GM21360 (cell line): Measurements from ENCODE around the gene SEMA4D.
A peak's percentile ranks its signal among the peaks of the same experiment; 100 is the strongest.
"Not testable (repeated sequence)": the region's sequence is repeated elsewhere in the genome, so short reads cannot be mapped to it uniquely, and the experiment has no call there.

Experiments
- ATAC-seq: cut with Tn5 transposase; IDR thresholded peaks from one replicate; pipeline ENCODE4 v1.9.1; 2021; ENCODE audit warnings: mild to moderate bottlenecking, moderate library complexity; ENCODE audit not compliant: unreplicated experiment

The SEMA4D gene

GRCh38 chr9:89358985-89359384, 138.9 kb downstream of the SEMA4D start:
- ATAC-seq: no peak

DNA sequence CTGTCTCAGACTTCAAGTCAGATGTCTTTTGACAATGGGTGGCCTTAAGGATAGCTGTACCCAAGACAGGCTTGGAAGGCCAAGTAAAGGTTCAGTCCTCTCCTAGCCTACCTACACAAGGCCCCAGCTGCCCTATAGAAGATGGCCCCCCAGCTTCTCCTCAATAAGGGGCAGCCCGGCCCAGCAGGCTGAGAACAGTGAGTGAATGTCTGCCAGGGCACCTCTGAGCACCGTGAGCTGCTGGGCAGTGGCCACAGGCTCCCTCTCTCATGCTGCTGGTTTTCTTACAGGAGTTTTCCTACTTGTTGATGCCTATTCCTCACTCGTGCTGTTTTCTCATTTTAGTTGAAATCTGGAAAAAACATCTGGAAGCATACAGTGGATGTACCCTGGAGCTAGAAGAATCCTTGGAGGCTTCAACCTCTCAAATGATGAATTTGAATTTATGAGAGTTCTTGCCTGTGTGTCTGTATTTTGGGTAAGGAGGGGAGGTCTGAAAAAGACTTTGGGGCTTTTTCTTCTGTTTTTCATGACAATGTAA, 139.5 kb downstream of the SEMA4D start:
- no peak for ATAC-seq

DNA sequence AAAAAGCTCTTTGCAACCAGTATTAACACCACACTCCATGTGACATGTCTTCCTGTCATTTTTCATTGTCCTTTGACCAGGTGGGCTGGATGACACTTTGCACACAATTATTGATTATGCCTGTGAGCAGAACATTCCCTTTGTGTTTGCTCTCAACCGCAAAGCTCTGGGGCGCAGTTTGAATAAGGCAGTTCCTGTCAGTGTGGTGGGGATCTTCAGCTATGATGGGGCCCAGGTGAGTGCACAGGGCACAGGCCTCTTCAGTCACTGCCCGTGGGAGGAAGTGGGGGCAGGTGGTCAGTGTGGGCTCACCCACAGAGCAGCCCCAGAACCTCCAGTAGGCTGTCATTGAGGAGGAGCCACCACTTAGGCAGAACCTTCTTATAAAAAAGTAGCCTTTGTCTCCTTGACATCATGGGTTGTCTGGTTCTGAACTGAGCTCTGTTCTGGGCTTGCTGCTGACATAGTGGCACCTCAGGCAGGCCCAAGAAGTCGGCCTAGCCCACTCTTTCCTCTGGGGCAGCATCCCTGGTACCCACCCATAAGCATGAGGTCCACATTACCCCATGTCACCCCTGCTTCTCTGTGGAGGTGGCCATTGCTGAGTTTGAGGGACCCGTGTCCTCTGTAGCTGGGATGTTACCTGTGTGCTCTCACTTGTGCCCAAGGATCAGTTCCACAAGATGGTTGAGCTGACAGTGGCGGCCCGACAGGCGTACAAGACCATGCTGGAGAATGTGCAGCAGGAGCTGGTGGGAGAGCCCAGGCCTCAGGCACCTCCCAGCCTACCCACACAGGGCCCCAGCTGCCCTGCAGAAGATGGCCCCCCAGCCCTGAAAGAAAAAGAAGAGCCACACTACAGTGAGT, 140.3 kb downstream of the SEMA4D start:
- ATAC-seq: no peak

DNA sequence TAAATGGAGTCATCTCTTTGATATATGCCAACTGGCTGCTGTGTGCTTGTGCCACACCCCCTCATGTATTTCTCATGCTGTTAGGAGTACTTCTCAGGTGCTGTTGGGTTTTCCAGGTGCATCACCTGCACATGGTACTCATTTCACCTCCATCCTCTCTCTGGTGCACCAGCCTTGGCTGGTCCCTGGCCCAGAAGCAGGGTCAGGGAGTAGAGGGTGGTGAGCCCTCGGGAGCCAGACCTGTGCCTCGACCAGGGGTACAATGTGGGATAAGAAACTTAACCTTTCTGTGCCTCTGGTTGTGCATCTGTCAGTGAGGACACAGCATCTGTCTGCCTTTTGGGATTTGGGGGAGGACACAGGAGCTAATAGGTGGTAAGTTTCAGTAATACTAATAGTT, 141.1 kb downstream of the SEMA4D start:
- no peak for ATAC-seq

- ATAC-seq: no peak
Measured at GRCh38 chr9:89354471-89354870, 143.4 kb downstream of the SEMA4D start.

- no peak for ATAC-seq
Measured at GRCh38 chr9:89353989-89354388, 143.9 kb downstream of the SEMA4D start.

DNA sequence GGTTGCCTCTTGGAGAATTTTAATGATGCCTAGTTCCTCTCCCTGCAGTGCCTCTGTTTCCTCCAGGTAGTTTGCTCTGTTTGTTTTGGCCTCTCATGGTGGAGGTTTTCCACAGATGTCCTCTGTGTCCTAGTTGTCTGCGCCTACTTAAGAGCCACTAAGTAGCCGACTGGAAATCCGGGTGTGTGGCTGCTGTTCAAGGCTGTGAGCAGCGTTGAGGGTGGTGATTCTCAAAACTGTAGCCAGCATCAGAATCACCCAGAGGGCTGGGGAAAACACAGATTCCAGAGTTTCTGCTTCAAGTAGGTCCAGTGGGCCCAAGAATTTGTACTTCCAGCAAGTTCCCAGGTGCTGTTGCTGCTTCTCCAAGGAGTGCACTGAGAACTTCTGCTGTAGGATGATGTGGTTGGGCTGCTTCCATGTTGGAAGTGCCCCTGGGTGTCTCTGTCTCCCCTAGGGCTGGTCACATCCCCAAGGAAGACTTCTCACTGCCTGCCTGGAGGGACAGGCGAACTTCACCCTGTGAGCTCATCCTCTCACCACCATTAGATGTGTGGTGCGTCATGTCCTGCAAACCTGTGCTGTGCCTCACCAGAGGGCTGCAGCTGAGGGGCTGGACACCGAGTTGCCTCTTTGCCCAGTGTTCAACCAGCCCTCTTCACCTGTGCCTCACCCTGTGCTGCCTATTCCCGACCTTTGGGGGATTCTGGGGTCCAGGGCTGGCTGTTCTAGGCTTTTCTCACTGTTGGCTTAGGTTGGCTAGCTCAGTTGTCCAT, 144.9 kb downstream of the SEMA4D start:
- ATAC-seq: no peak

- no peak for ATAC-seq
Measured at GRCh38 chr9:89352451-89352850, 145.5 kb downstream of the SEMA4D start.

DNA sequence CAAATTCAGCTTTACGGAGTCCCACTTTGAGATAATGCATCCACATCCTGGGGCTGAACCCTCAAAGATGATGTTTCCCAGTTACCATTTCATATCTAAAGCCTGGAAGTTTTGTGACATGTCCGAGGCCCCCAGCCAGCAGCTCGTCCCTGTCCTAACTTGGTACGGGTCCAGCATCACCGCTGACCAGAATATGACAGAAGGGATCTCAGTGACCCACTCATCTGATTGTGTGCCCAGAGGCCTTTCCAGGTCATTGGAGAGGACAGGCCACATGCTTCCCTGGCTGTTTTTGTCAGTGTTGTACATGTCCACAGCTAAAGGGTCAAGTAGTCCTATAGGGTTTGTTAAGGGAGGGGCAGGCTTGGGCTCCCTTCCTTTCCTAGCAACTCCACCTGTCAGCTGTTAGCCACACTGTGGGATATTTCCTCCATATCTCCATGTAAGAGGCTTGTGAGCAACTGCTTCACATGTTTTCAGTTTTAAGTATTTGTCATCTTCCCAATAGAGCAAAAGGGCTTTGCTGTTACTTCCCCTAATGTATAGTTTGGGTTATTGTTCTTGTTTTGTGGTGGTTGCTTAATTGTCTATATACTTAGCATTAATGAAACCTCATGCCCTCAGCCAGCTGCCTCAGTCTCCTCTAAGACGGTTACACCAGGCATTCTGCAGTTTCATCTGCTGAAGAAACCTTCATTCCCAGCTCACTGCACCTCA, 146.2 kb downstream of the SEMA4D start:
- no peak for ATAC-seq

- ATAC-seq: no peak
Measured at GRCh38 chr9:89350988-89351557, 146.8 kb downstream of the SEMA4D start.

DNA sequence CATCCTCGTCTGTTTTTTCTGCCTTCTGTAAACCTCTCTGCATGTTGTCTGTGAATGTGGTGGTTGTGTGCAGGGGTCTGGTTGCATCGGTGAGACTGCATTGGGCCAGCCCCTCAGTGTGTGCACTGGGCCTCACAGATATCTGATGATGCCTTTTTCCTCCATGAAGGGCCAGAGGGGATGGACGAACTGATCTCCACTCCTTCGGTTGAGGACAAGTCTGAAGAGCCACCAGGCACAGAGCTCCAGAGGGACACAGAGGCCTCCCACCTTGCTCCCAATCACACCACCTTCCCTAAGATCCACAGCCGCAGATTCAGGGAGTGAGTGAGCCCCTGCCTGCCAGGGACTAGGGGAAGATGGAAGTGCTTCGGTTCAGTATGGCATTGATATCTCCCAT, 148.3 kb downstream of the SEMA4D start:
- ATAC-seq: no peak

GRCh38 chr9:89347651-89348050, 150.3 kb downstream of the SEMA4D start:
- ATAC-seq: no peak

DNA sequence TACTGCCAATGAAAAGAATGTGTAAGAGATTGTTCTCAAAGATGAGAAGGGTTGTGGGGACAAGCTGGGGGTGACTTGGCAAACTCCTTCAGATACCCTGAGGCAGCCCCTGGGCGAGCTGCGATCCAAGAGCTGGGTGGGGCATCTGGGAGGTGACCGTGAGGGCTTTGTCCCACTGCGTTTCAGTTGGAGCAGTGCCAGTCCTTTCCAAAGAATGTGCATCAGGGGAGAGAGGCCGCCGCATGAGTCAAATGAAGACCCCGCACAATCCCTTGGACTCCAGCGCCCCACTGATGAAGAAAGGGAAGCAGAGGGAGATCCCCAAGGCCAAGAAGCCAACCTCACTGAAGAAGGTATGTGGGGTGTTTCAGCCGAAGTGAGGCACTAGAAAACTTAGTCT, 151.2 kb downstream of the SEMA4D start:
- ATAC-seq: no peak

- ATAC-seq: no peak
Measured at GRCh38 chr9:89345476-89345875, 152.4 kb downstream of the SEMA4D start.

DNA sequence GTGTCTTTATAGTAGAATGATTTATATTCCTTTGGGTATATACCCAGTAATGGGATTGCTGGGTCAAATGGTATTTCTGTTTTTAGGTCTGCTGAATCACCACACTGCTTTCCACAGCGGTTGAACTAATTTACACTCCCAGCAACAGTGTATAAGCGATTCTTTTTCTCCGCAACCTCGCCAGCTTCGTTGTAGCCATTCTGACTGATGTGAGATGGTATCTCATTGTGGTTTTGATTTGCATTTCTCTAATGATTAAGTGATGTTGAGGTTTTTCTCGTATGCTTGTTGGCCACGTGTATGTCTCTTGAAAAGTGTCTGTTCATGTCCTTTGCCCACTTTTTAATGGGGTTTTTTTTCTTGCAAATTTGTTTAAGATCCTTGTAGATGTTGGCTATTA, 154.1 kb downstream of the SEMA4D start:
- ATAC-seq: not testable (repeated sequence)

DNA sequence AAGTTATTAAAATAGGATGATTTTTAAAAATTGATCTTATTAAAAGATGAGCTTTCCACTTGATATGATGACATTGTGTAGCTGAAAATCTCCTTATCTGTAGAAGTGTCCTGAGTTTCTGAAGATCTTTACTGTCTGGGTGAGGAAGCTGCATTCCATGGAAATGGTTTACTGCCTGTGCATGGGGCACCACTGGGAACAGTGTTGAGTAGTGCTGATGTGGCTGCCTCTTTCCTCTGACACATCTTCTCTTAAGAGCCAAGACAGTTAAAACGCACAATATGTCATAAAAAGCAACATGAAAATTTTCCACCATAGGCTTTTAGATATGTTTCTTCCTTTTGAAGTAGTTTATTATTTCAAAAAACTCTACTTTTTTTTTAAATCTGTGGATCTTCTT, 155.0 kb downstream of the SEMA4D start:
- ATAC-seq: no peak

- no peak for ATAC-seq
Measured at GRCh38 chr9:89342213-89342612, 155.7 kb downstream of the SEMA4D start.

DNA sequence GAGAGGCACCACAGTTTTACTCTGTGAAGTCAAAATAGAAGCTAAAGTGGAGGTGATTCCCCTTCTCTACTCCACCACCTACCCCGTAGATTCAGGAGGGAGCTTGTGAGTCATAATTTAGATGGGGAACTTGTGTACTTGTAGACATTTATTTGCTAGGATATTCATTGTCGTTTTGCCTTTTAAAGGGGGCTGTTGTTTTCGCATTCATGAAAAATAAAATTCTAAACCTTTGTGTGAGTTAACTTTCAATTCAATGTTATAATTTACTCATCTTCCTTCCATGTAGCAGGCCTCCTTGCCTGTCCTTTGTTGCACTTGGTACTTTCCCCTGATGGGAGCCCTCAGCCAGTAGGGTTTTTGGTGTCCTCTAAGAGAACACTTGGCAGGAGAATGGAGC, 157.6 kb downstream of the SEMA4D start:
- peak; percentile 64 for ATAC-seq

- ATAC-seq: no peak
Measured at GRCh38 chr9:89339807-89340206, 158.1 kb downstream of the SEMA4D start.

GRCh38 chr9:89330513-89330912, 167.4 kb downstream of the SEMA4D start:
- no peak for ATAC-seq

DNA sequence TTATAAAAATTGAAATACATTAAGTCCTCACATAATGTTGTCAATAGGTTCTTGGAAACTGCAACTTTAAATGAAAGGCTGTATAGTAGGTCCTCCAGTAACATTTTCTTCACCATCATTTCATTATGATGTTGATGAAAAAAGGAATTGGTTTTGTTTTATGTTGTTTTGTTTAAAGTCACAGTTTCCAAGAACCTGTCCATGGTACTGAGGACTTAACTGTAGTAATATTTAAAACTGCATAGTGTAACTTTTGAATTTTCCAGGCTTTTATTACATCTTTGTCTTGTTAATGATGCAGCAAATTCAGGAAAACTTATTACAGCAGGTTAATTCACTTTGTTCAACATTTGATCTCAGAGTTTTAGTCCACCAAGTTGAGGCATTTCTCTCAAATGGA, 168.0 kb downstream of the SEMA4D start:
- no peak for ATAC-seq
